ENCODE data around the gene PPP2R2B. TPM values are rescaled to one million over a fixed set of nuclear protein-coding genes. Genes with fewer than 3 reads are reported as not detected.

PPP2R2B gene
- polyA plus RNA-seq, 1 experiment = 0.58 TPM

DNA sequence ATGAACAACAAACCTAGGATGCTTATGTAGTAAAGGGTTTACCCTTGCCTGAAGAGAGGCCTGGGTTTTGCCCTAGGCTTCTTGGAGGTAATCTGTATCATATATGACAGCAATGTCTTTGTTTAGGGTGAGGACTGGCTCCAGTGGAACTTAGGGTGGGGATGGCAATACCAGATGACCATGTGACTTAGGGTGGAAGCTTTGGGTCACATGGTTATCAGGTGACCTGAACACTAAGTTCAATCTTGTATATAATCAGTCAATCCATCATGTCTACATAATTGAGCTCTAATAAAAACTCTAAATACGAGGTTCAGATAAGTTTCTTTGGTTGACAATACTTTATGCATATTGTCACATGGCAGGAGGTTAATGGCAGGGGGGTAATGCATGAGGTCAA lies 10.6 kb upstream of the PPP2R2B start:
- TF ChIP-seq, protein P1, sequence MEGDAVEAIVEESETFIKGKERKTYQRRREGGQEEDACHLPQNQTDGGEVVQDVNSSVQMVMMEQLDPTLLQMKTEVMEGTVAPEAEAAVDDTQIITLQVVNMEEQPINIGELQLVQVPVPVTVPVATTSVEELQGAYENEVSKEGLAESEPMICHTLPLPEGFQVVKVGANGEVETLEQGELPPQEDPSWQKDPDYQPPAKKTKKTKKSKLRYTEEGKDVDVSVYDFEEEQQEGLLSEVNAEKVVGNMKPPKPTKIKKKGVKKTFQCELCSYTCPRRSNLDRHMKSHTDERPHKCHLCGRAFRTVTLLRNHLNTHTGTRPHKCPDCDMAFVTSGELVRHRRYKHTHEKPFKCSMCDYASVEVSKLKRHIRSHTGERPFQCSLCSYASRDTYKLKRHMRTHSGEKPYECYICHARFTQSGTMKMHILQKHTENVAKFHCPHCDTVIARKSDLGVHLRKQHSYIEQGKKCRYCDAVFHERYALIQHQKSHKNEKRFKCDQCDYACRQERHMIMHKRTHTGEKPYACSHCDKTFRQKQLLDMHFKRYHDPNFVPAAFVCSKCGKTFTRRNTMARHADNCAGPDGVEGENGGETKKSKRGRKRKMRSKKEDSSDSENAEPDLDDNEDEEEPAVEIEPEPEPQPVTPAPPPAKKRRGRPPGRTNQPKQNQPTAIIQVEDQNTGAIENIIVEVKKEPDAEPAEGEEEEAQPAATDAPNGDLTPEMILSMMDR (IDR thresholded peaks at IDR 0.05; ENCODE audit: insufficient read depth, low read depth, low read length) = no peak
- POLR2A ChIA-PET = no interaction called here
- DNase-seq (ENCODE audit: low read depth) = no peak
- no peak overlapping the region for H3K4me3 ChIP-seq (ENCODE audit: low read depth, low read length)
- CTCF ChIA-PET = no interaction called here
- H3K36me3 ChIP-seq (ENCODE audit: control insufficient read depth, insufficient read depth, low read length) = no peaks in the 10 kb centered on the region
- H3K27me3 ChIP-seq (ENCODE audit: control insufficient read depth, insufficient read depth, low read length) = no peaks in the 10 kb centered on the region

DNA sequence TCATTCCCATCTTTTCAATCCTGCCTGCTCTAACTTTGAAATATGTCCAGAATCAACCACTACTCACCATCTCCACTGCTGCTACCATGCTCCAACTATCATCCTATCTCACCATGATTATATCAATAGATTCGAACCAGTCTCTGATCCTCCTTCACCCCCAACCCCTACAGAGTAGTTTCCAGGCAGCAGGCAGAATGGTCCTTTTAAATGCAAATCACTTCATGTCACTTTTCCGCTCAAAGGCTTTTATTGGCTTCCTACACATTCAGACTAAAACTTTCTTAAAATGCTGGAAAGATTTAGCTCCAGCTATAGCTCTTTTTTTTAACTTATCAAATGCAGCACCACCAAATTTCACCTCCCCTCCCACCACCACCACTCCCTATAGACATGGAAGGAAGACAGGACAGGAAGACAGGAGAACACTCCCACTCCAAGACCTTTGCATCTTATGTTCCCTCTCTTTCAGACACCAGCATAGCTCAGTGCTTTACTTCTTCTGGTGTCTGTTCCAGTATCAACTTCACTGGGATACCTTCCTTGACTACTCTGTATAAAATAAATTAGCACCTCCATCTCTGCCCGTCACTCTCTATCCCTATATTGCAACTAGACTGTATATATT lies 9.9 kb upstream of the PPP2R2B start:
- no peak for DNase-seq (ENCODE audit: low read depth)
- no peak overlapping the region for H3K4me3 ChIP-seq (ENCODE audit: low read depth, low read length)
- H3K27me3 ChIP-seq (ENCODE audit: control insufficient read depth, insufficient read depth, low read length) = no peaks in the 10 kb centered on the region
- POLR2A ChIA-PET = no interaction called here
- TF ChIP-seq, protein P1 (IDR thresholded peaks at IDR 0.05; ENCODE audit: insufficient read depth, low read depth, low read length) = no peak
- CTCF ChIA-PET = no interaction called here
- H3K36me3 ChIP-seq (ENCODE audit: control insufficient read depth, insufficient read depth, low read length) = no peaks in the 10 kb centered on the region

DNA sequence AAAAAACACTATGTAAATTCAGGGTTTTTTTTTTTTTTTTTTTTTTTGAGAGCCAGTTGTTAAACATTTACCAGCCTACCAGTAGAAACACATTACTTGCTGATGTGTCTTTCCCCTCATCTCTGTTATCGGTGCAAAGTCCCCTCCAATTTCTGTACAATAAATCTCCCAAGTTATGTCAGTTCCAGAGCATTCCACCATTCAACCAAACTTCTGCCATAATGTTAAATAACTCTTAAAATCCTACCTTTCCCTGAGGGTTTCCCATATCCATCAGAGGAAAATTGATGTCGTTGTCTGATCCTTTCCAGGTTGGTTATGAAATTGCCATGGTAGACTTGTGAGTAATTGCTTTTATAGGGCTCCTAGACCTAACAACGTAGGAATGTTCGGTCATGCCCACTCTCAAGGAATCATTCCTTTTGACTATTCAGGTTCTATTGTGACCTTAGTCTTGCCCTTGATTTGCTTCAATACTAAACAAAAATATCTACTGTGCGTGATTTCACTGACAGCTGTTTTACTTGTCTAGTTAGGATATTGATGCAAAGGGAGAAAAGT lies 5.6 kb upstream of the PPP2R2B start:
- Histone ChIP-seq H3K27me3 (ENCODE audit: control insufficient read depth, insufficient read depth, low read length) (no peaks in the 10 kb centered on the region), H3K36me3 (ENCODE audit: control insufficient read depth, insufficient read depth, low read length) (no peaks in the 10 kb centered on the region), H3K4me3 (ENCODE audit: low read depth, low read length) (no peak overlapping the region)
- ChIA-PET POLR2A (no interaction called here), CTCF (interaction anchor here (0.6 kb wide), 1 partner anchor 693 kb away, joined by 3 read pairs; no protein-coding TSS in a partner anchor)
- DNase-seq (ENCODE audit: low read depth) = no peak
- TF ChIP-seq, protein P1 (IDR thresholded peaks at IDR 0.05; ENCODE audit: insufficient read depth, low read depth, low read length) = no peak

DNA sequence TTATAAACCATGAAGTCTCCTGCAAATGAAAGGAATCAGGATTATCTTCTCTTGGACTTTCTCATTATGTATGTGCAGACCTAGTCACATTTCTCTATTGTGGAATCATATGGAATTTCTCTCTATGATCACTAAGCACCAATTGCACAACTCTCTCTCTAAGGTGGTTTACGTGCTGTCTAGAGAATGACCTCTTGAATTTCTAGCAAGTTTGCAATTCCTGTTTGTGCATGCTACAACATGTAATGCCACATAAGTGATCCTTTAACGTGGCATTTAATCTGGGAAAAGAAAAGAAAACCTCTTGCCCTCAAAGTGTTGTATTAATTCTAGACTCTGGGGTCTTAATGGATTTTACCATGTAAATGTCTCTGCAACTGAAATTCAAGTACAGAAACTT lies 5.0 kb upstream of the PPP2R2B start:
- TF ChIP-seq, protein P1 (IDR thresholded peaks at IDR 0.05; ENCODE audit: insufficient read depth, low read depth, low read length) = no peak
- ChIA-PET POLR2A (no interaction called here), CTCF (no interaction called here)
- DNase-seq (ENCODE audit: low read depth) = no peak
- H3K27me3 ChIP-seq (ENCODE audit: control insufficient read depth, insufficient read depth, low read length) = no peaks in the 10 kb centered on the region; the same call in none of the 2 replicates
- H3K4me3 ChIP-seq (ENCODE audit: low read depth, low read length) = no peak overlapping the region
- H3K36me3 ChIP-seq (ENCODE audit: control insufficient read depth, insufficient read depth, low read length) = no peaks in the 10 kb centered on the region

DNA sequence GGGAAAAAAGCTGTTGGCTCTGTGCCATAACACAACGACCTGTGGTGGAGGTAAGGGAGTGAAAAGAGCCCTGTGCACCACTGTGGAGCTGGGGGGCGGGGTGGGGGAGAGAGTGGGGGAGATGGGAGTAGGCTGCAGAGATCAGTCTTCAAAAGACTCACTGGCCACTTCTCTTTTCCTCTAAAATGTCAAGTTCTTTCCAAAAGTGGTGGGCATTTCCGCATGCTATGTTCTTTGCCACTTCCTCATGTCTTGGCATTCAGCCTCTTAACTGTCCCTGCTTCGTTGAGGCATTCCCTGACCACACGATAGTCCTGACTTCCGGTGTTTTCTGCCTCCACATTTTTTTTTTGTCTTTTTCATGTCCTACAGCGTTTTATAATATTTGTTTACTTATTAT lies 2.4 kb upstream of the PPP2R2B start:
- no peak for DNase-seq (ENCODE audit: low read depth)
- Histone ChIP-seq H3K4me3 (ENCODE audit: low read depth, low read length) (no peak overlapping the region), H3K36me3 (ENCODE audit: control insufficient read depth, insufficient read depth, low read length) (no peaks in the 10 kb centered on the region), H3K27me3 (ENCODE audit: control insufficient read depth, insufficient read depth, low read length) (peaks cover 10% of the 10 kb centered on the region)
- POLR2A ChIA-PET = no interaction called here
- CTCF ChIA-PET = no interaction called here
- TF ChIP-seq, protein P1 (IDR thresholded peaks at IDR 0.05; ENCODE audit: insufficient read depth, low read depth, low read length) = no peak
